Progenitor cell of endocrine pancreas (in vitro differentiated cells): ENCODE data around the gene EN1. TPM values are rescaled to one million over a fixed set of nuclear protein-coding genes. Genes with fewer than 3 reads are reported as not detected.

Experiments
- DNase-seq: peaks from one replicate; pipeline ENCODE4 v3.0.0; 2021; ENCODE audit warnings: low spot score; ENCODE audit not compliant: unreplicated experiment
- H3K27ac Mint-ChIP-seq: 2 replicates; pipeline ENCODE4 v1.8.0; 2021; ENCODE audit warnings: mild to moderate bottlenecking, moderate library complexity, mixed read lengths
- H3K27me3 Mint-ChIP-seq: 2 replicates; pipeline ENCODE4 v1.8.0; 2021; ENCODE audit warnings: mixed read lengths
- H3K36me3 Mint-ChIP-seq: 2 replicates; pipeline ENCODE4 v1.8.0; 2022; ENCODE audit warnings: mixed read lengths; ENCODE audit not compliant: insufficient read depth
- H3K4me1 Mint-ChIP-seq: 2 replicates; pipeline ENCODE4 v1.8.0; 2021; ENCODE audit warnings: low read depth, mixed read lengths
- H3K4me3 Mint-ChIP-seq: 2 replicates; pipeline ENCODE4 v1.8.0; 2021; ENCODE audit warnings: low read depth, mild to moderate bottlenecking, moderate library complexity, mixed read lengths
- H3K9me3 Mint-ChIP-seq: 2 replicates; pipeline ENCODE4 v1.8.0; 2021; ENCODE audit warnings: low read depth, mixed read lengths
- CTCF ChIP-seq: fragments of 200-600 bp; sonication (generic); IDR thresholded peaks from one replicate; pipeline ENCODE4 v1.5.0; 2021; ENCODE audit warnings: antibody characterized with exemption, mild to moderate bottlenecking; ENCODE audit not compliant: unreplicated experiment
- total RNA-seq: library from RNA; stranded (reverse); gene quantifications from 2 replicates; pipeline ENCODE4 v1.2.1, GENCODE V29; 2021

Gene EN1
- total RNA-seq, 1 donor from 2014 or later, result 0.12 TPM

DNA sequence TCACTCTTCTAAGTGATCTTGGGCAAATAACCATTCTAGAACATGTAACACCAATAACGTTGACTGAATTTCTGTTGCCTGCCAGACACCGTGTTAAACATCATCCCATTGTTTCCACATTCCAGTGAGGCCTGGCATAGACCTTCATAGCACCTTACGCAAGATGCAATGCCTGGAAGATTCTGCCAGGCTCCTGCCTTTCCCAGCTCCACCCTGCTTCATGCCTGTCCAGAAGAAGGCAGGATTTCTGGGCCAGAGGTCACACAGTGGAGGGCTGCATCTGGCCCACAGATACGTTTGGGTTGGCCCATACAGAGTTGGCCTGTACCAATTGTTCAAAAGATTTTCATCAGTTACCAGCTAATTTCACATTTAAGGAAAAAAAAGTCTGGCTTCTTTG, 46.3 kb downstream of the EN1 start:
- no peak overlapping the region for H3K27ac Mint-ChIP-seq
- DNase-seq, result no peak
- TF ChIP-seq CTCF, result no peak
- no peaks in the 10 kb centered on the region for H3K4me1 Mint-ChIP-seq
- H3K36me3 Mint-ChIP-seq, result no peaks in the 10 kb centered on the region
- H3K4me3 Mint-ChIP-seq, result no peak overlapping the region
- peaks cover 60% of the 10 kb centered on the region for H3K27me3 Mint-ChIP-seq
- no peaks in the 10 kb centered on the region for H3K9me3 Mint-ChIP-seq

DNA sequence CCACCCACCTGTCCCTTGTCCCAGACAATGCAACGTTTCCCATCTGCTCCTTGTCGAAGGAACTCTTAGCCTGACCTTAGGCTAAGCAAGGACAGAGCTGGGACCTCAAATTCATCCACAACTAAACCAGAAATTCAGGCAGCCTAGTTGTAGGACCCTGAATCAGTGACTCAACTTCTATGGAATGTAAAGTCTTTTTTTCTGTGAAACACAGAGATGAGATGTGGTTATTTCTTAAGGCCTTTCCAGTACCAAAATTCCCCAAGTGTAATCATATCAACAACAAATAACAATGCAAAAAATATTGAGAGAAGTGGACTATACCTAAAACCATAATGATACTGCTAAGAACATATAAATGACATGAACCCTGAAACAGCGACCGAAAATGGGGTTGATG, 46.7 kb downstream of the EN1 start:
- Mint-ChIP-seq H3K27ac (no peak overlapping the region), H3K27me3 (peaks cover 57% of the 10 kb centered on the region), H3K4me3 (no peak overlapping the region), H3K9me3 (no peaks in the 10 kb centered on the region), H3K36me3 (no peaks in the 10 kb centered on the region), H3K4me1 (no peaks in the 10 kb centered on the region)
- DNase-seq, result no peak
- no peak for TF ChIP-seq CTCF

- Mint-ChIP-seq H3K27ac (no peak overlapping the region), H3K4me1 (no peaks in the 10 kb centered on the region)
These were observed 52.9 kb downstream of the EN1 start for GRCh38 chr2:118794546-118794945.

More at GRCh38 chr2:118794546-118794945, 52.9 kb downstream of the EN1 start:
- no peaks in the 10 kb centered on the region for H3K36me3 Mint-ChIP-seq
- H3K27me3 Mint-ChIP-seq, result peaks cover 57% of the 10 kb centered on the region
- H3K9me3 Mint-ChIP-seq, result no peaks in the 10 kb centered on the region
- H3K4me3 Mint-ChIP-seq, result no peak overlapping the region
- no peak for DNase-seq
- no peak for TF ChIP-seq CTCF

Other genes with a start within 250 kb of the EN1 start
- gene MARCO, start 94.5 kb upstream of the EN1 start, total RNA-seq, result not detected in 2 replicates